AG09319 (cell line): ENCODE results near the gene EIF4E3.
A peak's percentile ranks its signal among the peaks of the same experiment; 100 is the strongest.

Source experiments
- DNase-seq: peaks from one replicate; pipeline ENCODE4 v3.0.0-alpha.2; 2010; ENCODE audit warnings: low read depth; ENCODE audit errors: extremely low read depth
- TF ChIP-seq, protein P1 (sequence below): IDR thresholded peaks from 2 replicates; pipeline ENCODE4 v1.5.1; 2011; ENCODE audit warnings: low read depth, mild to moderate bottlenecking, inconsistent platforms, low read length, moderate library complexity

EIF4E3 gene

GRCh38 chr3:71710906-71711494 lies 14.2 kb downstream of the EIF4E3 start:
- peak; percentile 25 for DNase-seq
- TF ChIP-seq, protein P1, sequence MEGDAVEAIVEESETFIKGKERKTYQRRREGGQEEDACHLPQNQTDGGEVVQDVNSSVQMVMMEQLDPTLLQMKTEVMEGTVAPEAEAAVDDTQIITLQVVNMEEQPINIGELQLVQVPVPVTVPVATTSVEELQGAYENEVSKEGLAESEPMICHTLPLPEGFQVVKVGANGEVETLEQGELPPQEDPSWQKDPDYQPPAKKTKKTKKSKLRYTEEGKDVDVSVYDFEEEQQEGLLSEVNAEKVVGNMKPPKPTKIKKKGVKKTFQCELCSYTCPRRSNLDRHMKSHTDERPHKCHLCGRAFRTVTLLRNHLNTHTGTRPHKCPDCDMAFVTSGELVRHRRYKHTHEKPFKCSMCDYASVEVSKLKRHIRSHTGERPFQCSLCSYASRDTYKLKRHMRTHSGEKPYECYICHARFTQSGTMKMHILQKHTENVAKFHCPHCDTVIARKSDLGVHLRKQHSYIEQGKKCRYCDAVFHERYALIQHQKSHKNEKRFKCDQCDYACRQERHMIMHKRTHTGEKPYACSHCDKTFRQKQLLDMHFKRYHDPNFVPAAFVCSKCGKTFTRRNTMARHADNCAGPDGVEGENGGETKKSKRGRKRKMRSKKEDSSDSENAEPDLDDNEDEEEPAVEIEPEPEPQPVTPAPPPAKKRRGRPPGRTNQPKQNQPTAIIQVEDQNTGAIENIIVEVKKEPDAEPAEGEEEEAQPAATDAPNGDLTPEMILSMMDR = peak; percentile 60

DNA sequence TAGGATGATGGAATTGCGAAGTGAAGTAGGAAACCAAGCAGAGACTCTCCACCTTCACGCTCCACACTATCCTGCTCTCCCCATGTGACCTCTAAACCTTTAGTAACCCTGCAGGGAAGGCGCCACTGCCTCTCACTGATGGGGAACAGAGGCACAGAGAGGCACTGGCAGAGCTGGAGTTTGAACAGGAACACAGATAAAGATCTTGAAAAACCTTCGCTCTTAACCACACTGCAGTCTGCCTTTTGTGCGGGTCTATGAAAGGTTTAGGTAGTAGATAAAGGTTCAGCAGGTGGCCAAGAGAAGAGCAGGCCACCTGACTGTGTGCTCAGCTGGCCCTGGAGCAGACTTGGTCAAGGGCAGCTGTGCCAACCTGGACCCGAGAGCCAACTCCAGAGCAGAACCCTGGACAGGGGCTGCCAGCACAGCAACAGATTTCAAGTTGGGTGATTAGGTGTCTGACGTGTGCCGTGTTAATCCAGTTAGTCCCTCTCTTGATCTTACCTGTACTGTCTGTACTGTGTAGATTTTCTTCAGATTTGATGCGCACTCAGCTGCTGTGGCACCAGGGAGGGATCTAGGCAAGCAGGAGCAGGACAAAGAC lies 15.2 kb downstream of the EIF4E3 start:
- DNase-seq = no peak
- TF ChIP-seq, protein P1 = no peak

DNA sequence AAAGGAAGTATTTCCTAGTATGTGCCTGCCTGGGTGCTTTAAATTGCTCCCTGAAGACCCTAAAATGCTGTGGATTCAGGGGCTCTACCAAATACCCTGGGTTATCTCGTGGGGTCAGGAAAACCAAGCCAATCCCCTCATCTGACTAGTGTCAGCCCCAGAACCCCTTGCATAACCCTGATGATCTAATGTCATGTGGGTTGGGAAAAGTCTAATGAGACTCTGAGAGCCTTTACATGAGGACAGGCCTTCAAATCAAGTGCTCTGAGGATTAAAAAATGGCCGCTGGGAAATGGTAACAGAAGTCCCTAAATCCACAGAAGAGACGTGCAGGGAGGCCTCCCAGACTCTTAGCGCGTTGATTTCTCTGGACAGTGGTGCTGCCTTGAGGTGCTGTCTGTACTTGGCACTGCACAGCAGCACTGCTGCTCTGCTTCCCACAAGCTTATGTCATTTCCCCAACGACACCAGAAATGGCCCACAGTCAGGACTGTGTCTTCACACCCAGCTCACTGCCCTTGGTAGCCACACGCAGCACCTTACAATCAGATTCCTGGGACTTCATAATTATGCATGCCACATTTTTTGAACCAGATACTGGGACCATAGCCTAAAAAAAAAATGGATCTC lies 16.6 kb downstream of the EIF4E3 start:
- DNase-seq = no peak
- TF ChIP-seq, protein P1 = no peak

- DNase-seq = no peak
- TF ChIP-seq, protein P1 = no peak
These were observed 17.6 kb downstream of the EIF4E3 start for GRCh38 chr3:71707595-71707994.

GRCh38 chr3:71705681-71706080 lies 19.5 kb downstream of the EIF4E3 start:
- TF ChIP-seq, protein P1 = no peak
- DNase-seq = no peak

DNA sequence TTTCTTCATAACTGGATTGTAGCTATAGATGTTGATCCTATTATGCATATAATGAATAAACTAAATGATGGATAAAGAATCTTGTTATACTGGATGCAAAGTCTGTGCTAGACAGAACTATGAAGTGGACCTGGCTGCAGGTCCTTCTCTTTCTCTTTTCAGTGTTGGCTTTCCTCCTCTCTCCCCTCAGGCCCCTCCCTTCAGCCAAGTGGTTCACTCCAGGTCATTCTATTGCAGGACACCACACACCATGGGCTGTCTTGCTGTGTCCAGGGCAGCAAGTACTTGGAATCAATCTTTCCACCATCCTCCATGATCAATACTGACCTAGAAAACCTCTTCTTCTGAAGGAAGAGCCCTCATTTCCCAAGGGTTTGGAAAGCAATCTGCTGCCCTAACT lies 20.3 kb downstream of the EIF4E3 start:
- DNase-seq = no peak
- TF ChIP-seq, protein P1 = no peak

- DNase-seq = no peak
- TF ChIP-seq, protein P1 = no peak
These were observed 21.4 kb downstream of the EIF4E3 start for GRCh38 chr3:71703797-71704196.
